GM21717 (cell line): ENCODE data around the gene SLC44A4.
"Not testable (repeated sequence)": the region's sequence is repeated elsewhere in the genome, so short reads cannot be mapped to it uniquely, and the experiment has no call there.

ENCODE experiments used
- ATAC-seq: cut with Tn5 transposase; IDR thresholded peaks from one replicate; pipeline ENCODE4 v1.9.1; 2021; ENCODE audit warnings: mild to moderate bottlenecking, moderate library complexity; ENCODE audit not compliant: unreplicated experiment

Gene SLC44A4

DNA sequence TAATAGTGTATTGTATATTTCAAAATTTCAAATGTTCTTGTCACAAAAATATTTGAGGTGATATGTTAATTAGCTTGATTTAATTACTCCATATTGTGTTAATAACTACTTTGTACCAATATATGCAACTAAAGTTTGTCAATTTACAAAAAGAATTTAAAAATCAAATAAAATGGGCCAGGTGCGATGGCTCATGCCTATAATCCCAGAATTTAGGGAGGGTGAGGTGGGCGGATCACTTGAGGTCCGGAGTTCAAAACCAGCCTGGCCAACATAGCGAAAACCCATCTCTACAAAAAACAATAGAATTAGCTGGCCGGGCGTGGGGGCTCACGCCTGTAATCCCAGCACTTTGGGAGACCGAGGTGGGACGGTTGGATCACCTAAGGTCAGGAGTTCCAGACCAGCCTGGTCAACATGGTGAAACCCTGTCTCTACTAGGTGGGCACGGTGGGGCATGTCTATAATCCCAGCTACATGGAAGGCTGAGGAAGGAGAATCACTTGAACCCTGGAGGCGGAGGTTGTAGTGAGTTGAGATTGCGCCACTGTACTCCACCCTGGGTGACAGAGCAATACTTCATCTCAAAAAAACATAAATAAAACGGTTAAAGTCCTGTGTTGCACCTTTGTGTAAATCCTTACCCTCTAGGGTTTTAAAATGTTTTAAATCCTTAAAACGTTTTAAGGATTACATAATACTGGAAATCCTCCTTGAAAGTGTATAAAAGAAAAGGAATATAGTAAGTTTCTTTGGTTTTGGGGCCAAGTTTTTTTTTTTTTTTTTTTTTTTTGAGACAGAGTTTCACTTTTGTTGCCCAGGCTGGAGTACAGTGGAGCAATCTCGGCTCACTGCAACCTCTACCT lies 47.2 kb downstream of the SLC44A4 start:
- no peak for ATAC-seq

DNA sequence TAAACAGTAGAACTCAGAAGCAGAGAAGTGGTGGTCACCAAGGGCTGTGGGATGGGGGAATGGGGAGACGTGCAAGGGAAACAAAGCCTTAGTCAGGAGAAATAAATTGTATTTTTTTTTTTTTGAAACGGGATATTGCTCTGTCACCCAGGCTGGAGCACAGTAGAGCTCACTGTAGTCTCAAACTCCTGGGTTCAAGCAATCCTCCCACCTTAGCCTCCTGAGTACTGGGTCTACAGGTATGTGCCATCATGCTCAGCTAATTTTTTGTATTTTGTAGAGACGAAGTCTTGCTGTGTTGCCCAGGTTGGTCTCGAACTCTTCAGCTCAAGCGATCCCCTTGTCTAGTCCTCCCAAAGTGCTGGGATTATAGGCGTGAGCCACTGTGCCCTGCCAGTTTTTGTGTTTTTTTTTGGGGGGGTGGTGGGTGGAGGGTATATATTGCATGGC lies 47.9 kb downstream of the SLC44A4 start:
- no peak for ATAC-seq

DNA sequence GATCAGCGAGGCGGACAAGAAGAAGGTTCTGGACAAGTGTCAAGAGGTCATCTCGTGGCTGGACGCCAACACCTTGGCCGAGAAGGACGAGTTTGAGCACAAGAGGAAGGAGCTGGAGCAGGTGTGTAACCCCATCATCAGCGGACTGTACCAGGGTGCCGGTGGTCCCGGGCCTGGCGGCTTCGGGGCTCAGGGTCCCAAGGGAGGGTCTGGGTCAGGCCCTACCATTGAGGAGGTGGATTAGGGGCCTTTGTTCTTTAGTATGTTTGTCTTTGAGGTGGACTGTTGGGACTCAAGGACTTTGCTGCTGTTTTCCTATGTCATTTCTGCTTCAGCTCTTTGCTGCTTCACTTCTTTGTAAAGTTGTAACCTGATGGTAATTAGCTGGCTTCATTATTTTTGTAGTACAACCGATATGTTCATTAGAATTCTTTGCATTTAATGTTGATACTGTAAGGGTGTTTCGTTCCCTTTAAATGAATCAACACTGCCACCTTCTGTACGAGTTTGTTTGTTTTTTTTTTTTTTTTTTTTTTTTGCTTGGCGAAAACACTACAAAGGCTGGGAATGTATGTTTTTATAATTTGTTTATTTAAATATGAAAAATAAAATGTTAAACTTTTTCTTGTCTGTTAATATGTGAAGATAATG lies 49.0 kb downstream of the SLC44A4 start:
- no peak for ATAC-seq

DNA sequence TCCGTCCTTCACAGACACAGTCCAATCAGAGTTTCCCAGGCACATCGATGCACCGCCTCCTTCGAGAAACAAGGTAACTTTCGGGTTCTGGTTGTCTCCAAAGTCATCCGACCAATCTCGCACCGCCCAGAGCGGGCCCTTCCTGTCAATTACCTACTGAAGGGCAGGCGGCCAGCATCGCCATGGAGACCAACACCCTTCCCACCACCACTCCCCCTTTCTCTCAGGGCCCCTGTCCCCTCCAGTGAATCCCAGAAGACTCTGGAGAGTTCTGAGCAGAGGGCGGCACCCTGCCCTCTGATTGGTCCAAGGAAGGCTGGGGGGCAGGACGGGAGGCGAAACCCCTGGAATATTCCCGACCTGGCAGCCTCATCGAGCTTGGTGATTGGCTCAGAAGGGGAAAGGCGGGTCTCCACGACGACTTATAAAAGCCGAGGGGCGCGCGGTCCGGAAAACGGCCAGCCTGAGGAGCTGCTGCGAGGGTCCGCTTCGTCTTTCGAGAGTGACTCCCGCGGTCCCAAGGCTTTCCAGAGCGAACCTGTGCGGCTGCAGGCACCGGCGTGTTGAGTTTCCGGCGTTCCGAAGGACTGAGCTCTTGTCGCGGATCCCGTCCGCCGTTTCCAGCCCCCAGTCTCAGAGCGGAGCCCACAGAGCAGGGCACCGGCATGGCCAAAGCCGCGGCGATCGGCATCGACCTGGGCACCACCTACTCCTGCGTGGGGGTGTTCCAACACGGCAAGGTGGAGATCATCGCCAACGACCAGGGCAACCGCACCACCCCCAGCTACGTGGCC lies 51.3 kb downstream of the SLC44A4 start, which contains the start of gene HSPA1B:
HSPA1B (plus strand) TSS at position 453 of the 794 bp plus-strand sequence; CDS start at position 666, 213 bp downstream.
- peak; percentile 59 for ATAC-seq

GRCh38 chr6:31826793-31827285 lies 52.0 kb downstream of the SLC44A4 start:
- ATAC-seq = no peak

DNA sequence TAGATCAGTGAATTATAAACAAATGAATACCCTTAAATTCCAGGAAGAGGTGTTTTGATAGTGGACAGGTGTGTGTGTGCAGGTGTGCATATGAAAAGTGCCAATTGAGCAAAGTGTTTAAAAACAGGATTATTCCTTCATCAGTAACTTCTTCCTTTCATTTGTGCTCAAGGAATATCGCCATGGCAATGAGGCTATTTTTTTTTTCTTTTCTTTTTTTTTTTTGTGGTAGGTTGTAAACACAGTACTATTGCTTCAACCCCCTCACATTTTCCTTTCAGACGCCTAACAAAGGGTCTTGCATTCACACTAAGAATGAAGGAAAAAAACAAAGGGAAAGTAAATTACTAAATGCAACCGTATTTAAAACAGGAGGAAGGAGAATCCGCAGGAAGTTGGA lies 53.2 kb downstream of the SLC44A4 start:
- ATAC-seq = no peak

- not testable (repeated sequence) for ATAC-seq
These were observed 55.1 kb downstream of the SLC44A4 start for GRCh38 chr6:31823592-31824196.

DNA sequence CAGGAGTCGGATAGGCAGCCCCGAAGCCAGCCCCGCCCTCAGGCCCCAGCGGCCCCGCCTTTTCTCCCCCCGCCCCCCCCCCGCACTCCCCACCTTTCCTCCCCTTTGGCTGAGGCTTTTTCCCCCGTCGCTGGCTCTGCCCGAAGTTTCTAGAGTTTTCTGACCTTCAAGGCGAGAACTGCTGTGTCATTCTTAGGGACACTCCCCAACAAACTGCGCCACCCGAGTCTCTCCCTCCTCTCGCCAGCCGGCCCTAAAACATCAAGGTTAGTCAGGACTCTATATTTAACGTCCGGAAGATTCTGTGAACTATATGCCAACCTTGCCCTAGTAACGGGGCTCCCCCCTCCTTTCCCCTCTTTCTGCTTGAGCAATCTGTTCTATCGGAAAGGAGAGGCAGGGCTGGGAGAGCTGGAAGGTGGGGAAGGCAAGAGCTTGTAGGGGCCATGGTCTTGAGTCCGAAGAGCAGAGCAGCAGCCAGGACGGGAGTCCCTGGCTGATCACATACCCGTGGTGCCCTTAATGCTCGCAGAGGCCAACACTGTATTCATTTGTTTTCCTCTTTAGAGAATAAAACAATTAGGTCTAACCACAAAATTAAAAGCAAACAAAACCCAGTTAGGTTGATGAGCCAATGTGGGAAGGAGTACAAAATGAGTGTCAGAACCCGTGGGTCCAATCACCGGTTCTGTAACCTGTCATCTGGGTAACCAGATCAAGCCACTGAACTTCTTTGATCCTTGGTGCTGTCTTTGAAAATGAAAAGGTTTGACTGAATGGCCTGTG lies 56.6 kb downstream of the SLC44A4 start:
- ATAC-seq = no peak

DNA sequence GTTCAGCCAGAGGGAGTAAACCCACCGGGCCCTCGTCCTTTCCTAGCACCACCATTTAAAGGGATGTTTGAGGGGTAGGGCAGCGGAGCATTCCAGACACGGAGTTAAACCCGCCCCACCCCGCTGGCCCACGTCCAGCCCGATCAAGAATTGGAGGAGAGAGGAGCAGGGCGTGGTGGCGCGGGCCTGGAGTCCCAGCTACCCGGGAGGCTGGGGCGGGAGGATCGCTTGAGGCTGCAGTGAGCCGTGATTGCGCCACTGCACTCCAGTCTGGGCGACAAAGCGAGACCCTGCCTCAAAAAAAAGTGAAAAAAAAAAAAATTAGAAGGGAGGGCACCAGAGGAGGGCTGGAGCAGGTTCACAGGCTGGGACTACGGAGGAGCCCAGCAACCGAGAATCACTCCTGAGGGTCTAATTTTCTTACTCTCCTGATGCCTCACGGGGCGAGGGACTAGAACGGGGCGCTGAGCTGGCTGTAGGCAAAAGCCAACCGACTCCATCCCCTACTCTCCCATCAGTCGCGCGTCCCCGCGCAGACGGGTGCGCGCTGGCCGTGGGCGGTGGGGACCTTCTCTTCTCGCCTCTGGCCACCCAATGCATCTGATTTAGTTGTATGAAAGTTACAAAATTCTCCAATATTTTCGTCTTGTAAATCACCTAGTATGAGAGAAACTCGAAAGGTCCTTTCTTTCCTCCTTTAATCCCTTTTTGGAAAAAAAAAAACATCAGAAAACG lies 57.3 kb downstream of the SLC44A4 start:
- ATAC-seq = no peak

DNA sequence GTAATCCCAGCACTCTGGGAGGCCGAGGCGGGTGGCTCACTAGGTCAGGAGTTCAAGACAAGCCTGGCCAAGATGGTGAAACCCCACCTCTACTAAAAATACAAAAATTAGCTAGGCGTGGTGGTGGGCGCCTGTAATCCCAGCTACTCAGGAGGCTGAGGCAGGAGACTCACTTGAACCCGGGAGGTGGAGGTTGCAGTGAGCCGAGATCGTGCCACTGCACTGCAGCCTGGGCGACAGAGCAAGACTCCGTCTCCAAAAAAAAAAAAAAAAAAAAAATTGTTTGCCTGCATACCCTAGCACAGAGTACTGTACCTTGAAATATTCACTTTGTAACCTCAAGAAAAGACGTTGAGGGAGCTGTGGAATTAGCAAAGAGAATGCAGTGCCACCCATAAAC lies 58.4 kb downstream of the SLC44A4 start:
- not testable (repeated sequence) for ATAC-seq

DNA sequence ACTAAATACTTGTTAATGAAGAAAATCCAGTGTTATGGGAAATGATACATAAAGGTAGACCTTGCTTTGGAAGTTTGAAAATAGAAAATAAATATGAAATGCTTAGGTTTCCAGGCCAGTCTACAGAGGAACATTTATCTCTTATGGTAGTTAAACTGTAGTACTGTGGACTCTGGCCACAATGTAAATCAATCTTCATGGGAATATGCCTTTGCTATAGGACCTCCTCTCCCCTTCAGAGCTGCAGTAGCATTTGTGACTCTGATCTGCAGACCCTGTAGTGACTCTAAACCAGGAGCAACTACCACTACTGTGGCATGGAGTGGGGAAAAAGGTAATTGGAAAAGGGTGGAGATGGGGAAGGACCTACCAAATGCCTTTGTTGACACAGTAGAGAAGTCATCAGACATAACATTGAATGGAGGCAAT lies 58.9 kb downstream of the SLC44A4 start:
- no peak for ATAC-seq

DNA sequence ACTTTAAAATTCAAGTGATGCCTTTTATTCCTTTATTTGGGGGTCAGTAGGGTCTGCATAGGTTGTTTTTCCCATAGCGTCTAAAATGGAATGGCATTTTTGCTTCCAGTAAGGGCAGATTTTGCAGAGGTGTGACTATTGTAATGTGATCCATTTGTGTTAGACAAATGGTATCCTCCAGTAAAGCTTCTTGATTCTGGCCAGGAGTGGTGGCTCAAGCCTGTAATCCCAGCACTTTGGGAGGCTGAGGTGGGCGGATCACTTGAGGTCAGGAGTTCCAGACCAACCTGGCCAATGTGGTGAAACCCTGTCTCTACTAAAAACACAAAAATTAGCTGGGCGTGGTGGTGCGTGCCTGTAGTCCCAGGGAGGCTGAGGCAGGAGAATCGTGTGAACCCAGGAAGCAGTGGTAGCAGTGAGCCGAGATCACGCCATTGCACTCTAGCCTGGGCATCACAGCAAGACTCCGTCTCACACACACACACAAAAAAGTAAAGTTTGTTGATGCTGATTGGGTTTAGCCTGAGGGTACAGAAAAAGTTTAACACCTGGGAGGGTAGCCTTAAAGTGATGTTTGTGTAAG lies 60.8 kb downstream of the SLC44A4 start:
- ATAC-seq = not testable (repeated sequence)

GRCh38 chr6:31817133-31817928 lies 61.5 kb downstream of the SLC44A4 start:
- not testable (repeated sequence) for ATAC-seq

GRCh38 chr6:31815025-31815838 lies 63.6 kb downstream of the SLC44A4 start, which contains the start of the genes HSPA1A and HSPA1L:
Gene HSPA1A, plus strand, starts transcription at chr6:31815543. Its CDS starts 214 bp downstream, at chr6:31815757.
Gene HSPA1L, minus strand, starts transcription at chr6:31815283. Its CDS starts 3,311 bp downstream, at chr6:31811972.
- ATAC-seq = no peak

DNA sequence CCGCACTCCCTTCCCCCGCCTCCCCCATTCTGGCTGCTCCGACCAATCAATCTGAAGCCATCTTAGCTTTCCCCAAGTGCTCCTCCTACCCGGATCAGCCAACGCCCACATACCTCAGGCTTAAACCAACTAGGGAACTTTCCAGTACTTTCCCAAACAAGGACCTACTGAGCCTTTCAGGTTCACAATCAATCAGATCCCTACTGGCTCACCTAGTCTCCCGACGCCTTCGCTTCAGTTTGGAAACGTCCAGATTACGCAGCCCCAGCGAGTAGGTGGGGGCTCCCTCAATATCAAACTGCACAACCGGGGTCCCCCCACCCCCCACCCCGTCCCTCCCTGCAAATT lies 64.1 kb downstream of the SLC44A4 start:
- ATAC-seq = no peak

GRCh38 chr6:31813465-31813849 lies 65.3 kb downstream of the SLC44A4 start:
- no peak for ATAC-seq
